KMS-11 (cell line): ENCODE measurements around the gene LHX5.

Source experiments
- H2AFZ ChIP-seq: fragments of 200-600 bp; sonication (generic); 2 replicates; pipeline ENCODE4 v1.6.1; 2016; ENCODE audit warnings: antibody characterized with exemption, mixed run types, low read depth
- H3K27ac ChIP-seq: fragments of 200-600 bp; sonication (generic); 2 replicates; pipeline ENCODE4 v1.6.1; 2016; ENCODE audit warnings: mild to moderate bottlenecking, mixed run types
- H3K27me3 ChIP-seq: fragments of 200-600 bp; sonication (generic); 2 replicates; pipeline ENCODE4 v1.6.1; 2017; ENCODE audit warnings: mild to moderate bottlenecking, low read depth, mixed run types, moderate library complexity; ENCODE audit not compliant: insufficient read depth
- H3K36me3 ChIP-seq: fragments of 200-600 bp; sonication (generic); 2 replicates; pipeline ENCODE4 v1.6.1; 2017; ENCODE audit warnings: mild to moderate bottlenecking, mixed run types; ENCODE audit not compliant: insufficient read depth
- H3K4me1 ChIP-seq: fragments of 200-600 bp; sonication (generic); 2 replicates; pipeline ENCODE4 v1.6.1; 2016; ENCODE audit warnings: mild to moderate bottlenecking, low read depth, mixed run types; ENCODE audit not compliant: poor library complexity, severe bottlenecking
- H3K4me2 ChIP-seq: fragments of 200-600 bp; sonication (generic); 2 replicates; pipeline ENCODE4 v1.7.0; 2016; ENCODE audit warnings: mild to moderate bottlenecking, mixed run types
- H3K4me3 ChIP-seq: fragments of 200-600 bp; sonication (generic); IDR thresholded peaks from 2 replicates; pipeline ENCODE4 v1.6.1; 2017; ENCODE audit warnings: low read depth, low read length, mixed read lengths; ENCODE audit not compliant: insufficient read depth
- H3K79me2 ChIP-seq: fragments of 200-600 bp; sonication (generic); 2 replicates; pipeline ENCODE4 v1.6.1; 2016; ENCODE audit warnings: low read depth, mixed run types; ENCODE audit not compliant: insufficient read depth
- H3K9ac ChIP-seq: fragments of 200-600 bp; sonication (generic); 2 replicates; pipeline ENCODE4 v1.6.1; 2016; ENCODE audit warnings: mild to moderate bottlenecking, mixed run types
- H4K20me1 ChIP-seq: fragments of 200-600 bp; sonication (generic); 2 replicates; pipeline ENCODE4 v1.6.1; 2016; ENCODE audit warnings: mild to moderate bottlenecking, mixed run types; ENCODE audit not compliant: insufficient read depth
- CTCF ChIP-seq: fragments of 200-600 bp; sonication (generic); conservative IDR thresholded peaks from 2 replicates; pipeline ENCODE4 v1.6.1; 2017; ENCODE audit warnings: low read depth, mild to moderate bottlenecking, antibody characterized with exemption, low read length, moderate library complexity, mixed read lengths

Gene LHX5

GRCh38 chr12:113449839-113450238 is 21.8 kb downstream of the LHX5 start:
- H3K27ac ChIP-seq: no peak overlapping the region

GRCh38 chr12:113449299-113449698 is 22.4 kb downstream of the LHX5 start:
- no peak overlapping the region for H3K4me2 ChIP-seq
- no peak overlapping the region for H3K9ac ChIP-seq
- no peaks in the 10 kb centered on the region for H3K27me3 ChIP-seq
- H3K4me3 ChIP-seq: no peak overlapping the region
- H3K36me3 ChIP-seq: no peaks in the 10 kb centered on the region
- no peaks in the 10 kb centered on the region for H3K4me1 ChIP-seq
- no peak overlapping the region for H2AFZ ChIP-seq
- H3K27ac ChIP-seq: no peak overlapping the region
- no peak for TF ChIP-seq CTCF
- H4K20me1 ChIP-seq: no peaks in the 10 kb centered on the region
- H3K79me2 ChIP-seq: no peaks in the 10 kb centered on the region

More at GRCh38 chr12:113449839-113450238, 21.8 kb downstream of the LHX5 start:
- Histone ChIP-seq H3K4me1 (no peaks in the 10 kb centered on the region), H4K20me1 (no peaks in the 10 kb centered on the region), H2AFZ (no peak overlapping the region), H3K27me3 (no peaks in the 10 kb centered on the region), H3K9ac (no peak overlapping the region), H3K79me2 (no peaks in the 10 kb centered on the region), H3K4me2 (no peak overlapping the region), H3K36me3 (no peaks in the 10 kb centered on the region), H3K4me3 (no peak overlapping the region)
- TF ChIP-seq CTCF: no peak

DNA sequence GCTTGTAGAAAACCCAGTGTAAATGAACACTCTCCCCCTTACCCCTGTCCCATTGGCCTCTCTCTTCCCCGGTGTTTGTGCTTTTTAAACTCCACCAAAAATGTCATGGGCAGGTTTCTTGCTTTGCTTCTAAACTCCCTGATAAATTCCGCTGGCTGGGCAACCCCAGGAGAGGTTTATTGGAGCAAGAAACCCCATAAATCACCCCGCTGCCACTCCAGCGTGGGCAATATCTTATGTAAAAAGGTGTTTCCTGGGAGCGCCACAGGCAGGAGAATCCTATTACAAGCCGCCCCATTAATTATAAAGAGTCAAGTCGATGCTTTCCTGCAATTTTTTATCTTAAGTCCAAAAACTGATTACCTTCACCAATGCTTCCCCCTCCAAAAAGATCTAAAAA is 22.8 kb downstream of the LHX5 start:
- H3K4me1 ChIP-seq: no peaks in the 10 kb centered on the region
- H3K27me3 ChIP-seq: no peaks in the 10 kb centered on the region
- no peak for TF ChIP-seq CTCF
- H3K4me2 ChIP-seq: no peak overlapping the region
- H3K36me3 ChIP-seq: no peaks in the 10 kb centered on the region
- H3K9ac ChIP-seq: no peak overlapping the region
- no peak overlapping the region for H3K27ac ChIP-seq
- no peak overlapping the region for H2AFZ ChIP-seq
- no peaks in the 10 kb centered on the region for H3K79me2 ChIP-seq
- H3K4me3 ChIP-seq: no peak overlapping the region
- H4K20me1 ChIP-seq: no peaks in the 10 kb centered on the region

- Histone ChIP-seq H3K4me2 (no peak overlapping the region), H3K27ac (no peak overlapping the region), H2AFZ (no peak overlapping the region), H3K4me3 (no peak overlapping the region), H3K79me2 (no peaks in the 10 kb centered on the region), H3K27me3 (no peaks in the 10 kb centered on the region), H4K20me1 (no peaks in the 10 kb centered on the region), H3K9ac (no peak overlapping the region), H3K36me3 (no peaks in the 10 kb centered on the region), H3K4me1 (no peaks in the 10 kb centered on the region)
- no peak for TF ChIP-seq CTCF
Observed at GRCh38 chr12:113445544-113446171, 26.0 kb downstream of the LHX5 start.
